Large intestine (tissue), 3 donors: ENCODE results near the gene CABP4. TPM values are rescaled to one million over a fixed set of nuclear protein-coding genes. Genes with fewer than 3 reads are reported as not detected.
A peak's percentile ranks its signal among the peaks of the same experiment; 100 is the strongest.
"Not testable (repeated sequence)": the region's sequence is repeated elsewhere in the genome, so short reads cannot be mapped to it uniquely, and the experiment has no call there.

ENCODE experiments used
- DNase-seq, 2 donors: peaks; one replicate each; pipeline versions ENCODE4 v3.0.0 to v3.0.0-alpha.2; 2013
- H3K27ac ChIP-seq: one replicate; pipeline ENCODE4 v1.5.1; 2013; ENCODE audit warnings: low read length
- H3K27me3 ChIP-seq: 2 replicates; pipeline ENCODE4 v1.6.1; 2013; ENCODE audit warnings: low read length; ENCODE audit not compliant: control insufficient read depth, insufficient read depth
- H3K36me3 ChIP-seq: 2 replicates; pipeline ENCODE4 v1.6.1; 2013; ENCODE audit warnings: low read length; ENCODE audit not compliant: control insufficient read depth, insufficient read depth
- H3K4me1 ChIP-seq: one replicate; pipeline ENCODE4 v1.6.1; 2013; ENCODE audit warnings: low read length; ENCODE audit not compliant: control insufficient read depth, insufficient read depth
- H3K4me3 ChIP-seq: one replicate; pipeline ENCODE4 v1.5.1; 2013; ENCODE audit warnings: low read length
- H3K9me3 ChIP-seq: one replicate; pipeline ENCODE4 v1.6.1; 2013; ENCODE audit warnings: mild to moderate bottlenecking, low read depth, low read length, moderate library complexity; ENCODE audit not compliant: control insufficient read depth
- WGBS: methylation state at CpG from one replicate; pipeline ENCODE4 v1.1.5; 2013; ENCODE audit warnings: low lambda C conversion rate; ENCODE audit not compliant: insufficient coverage; 5-methylcytosine and 5-hydroxymethylcytosine counted together
- polyA plus RNA-seq: library from polyadenylated mRNA; unstranded; fragments of 120-200 nt; gene quantifications from one replicate; pipeline ENCODE4 v1.2.1, GENCODE V29; 2013

CABP4 gene
- polyA plus RNA-seq, 1 donor = 0.90 TPM

DNA sequence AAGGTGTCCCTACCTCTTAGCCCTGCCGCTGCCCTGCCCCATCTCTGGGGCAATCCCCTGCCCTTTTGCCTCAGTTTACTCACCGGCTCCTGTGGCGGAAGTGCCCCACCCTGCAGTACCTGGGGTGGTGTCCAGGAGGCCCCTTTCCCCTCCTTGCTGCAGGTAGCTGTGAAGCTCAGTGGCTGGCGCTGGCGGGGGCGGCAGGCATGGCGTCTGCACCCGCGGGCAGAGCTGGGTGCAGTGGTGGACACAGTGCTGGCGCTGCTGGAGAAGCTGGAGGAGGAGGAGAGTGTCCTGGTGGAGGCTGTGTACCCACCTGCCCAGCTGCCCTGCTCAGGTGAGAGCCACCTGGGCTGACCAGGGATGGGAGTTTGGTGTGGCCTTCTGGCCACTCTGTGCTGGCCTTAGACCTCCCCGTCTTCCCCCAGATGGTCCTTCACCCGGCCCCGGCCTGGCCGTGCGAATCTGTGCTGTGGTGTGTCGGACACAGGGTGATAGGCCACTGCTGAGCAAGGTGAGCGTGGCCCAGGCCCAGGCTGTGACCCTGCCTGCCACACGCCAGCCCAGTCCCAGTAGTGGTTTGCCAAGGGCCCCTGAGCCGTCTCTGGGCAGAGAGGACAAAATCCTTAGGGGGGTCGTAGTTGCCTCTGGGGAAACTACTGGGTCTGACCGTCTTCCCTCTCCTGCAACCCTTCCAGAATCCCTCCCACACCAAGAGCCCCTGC lies 35.7 kb upstream of the CABP4 start:
- peaks cover 4% of the 10 kb centered on the region for H3K9me3 ChIP-seq
- no peak overlapping the region for H3K27ac ChIP-seq
- WGBS = no CpG with 5 or more reads among the region's 21 CpGs
- H3K27me3 ChIP-seq = peaks cover 16% of the 10 kb centered on the region
- DNase-seq = no peak
- H3K36me3 ChIP-seq = no peaks in the 10 kb centered on the region
- H3K4me3 ChIP-seq = no peak overlapping the region
- peaks cover 21% of the 10 kb centered on the region for H3K4me1 ChIP-seq

DNA sequence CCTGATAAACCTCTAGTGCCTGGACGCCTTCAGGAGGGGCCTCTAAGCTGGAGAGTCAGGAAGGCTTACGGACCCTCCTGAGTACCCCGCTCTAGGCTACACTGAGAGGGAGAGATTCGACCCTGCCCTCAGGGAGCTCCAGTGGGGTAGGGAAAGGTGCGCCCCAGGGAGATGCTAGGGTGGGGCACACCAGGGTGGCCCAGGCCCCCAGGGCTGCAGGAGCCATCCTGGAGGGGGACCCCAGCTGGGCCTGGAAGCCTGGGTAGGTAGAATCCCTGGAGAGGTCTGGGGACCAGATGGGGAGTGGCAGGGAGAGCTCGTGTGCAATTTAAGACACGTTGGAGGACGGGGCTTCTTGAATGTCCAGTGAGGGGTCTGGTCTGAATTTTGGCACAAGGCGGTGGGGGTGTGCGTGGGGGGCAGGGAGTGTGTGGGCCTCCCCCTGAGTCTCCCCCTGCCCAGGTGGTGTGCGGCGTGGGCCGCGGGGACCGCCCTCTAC lies 35.0 kb upstream of the CABP4 start:
- H3K36me3 ChIP-seq = no peaks in the 10 kb centered on the region
- H3K4me3 ChIP-seq = peak overlapping the region; percentile 26
- no peak for DNase-seq
- WGBS = no CpG with 5 or more reads among the region's 15 CpGs
- peaks cover 9% of the 10 kb centered on the region for H3K27me3 ChIP-seq
- no peak overlapping the region for H3K27ac ChIP-seq
- H3K9me3 ChIP-seq = peaks cover 4% of the 10 kb centered on the region
- peaks cover 16% of the 10 kb centered on the region for H3K4me1 ChIP-seq

DNA sequence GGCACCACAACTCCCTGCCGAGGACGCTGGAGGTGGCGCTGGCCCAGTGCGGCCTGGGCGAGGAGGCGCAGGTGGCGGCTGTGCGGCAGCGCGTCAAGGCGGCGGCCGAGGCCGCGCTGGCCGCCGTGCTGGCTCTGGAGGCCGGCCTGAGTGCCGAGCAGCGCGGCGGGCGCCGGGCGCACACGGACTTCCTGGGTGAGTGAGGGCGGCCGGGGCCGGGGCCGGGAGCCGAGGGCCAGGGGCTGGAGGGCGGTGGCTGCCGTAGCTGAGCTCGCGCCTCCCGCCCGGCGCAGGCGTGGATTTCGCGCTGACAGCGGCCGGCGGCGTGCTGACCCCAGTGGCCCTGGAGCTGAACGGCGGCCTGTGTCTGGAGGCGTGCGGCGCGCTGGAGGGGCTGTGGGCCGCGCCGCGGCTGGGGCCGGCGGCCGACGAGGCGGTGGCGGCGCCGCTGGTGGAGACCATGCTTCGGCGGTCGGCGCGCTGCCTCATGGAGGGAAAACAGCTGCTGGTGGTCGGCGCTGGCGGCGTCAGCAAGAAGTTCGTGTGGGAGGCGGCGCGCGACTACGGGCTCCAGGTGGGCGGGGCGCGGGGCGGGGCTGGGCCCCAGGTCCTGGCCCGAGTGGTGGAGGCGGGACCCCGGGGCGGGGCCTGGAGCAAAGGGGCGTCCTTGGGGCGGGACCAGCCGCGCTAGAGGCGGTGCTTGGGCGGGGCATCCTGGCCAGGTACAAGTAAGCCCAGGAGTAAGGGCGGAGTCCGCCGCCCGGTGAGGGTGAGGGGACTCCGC lies 34.3 kb upstream of the CABP4 start:
- Histone ChIP-seq H3K36me3 (no peaks in the 10 kb centered on the region), H3K27me3 (peaks cover 6% of the 10 kb centered on the region), H3K9me3 (peaks cover 4% of the 10 kb centered on the region), H3K27ac (no peak overlapping the region), H3K4me3 (peak overlapping the region; percentile 26), H3K4me1 (peaks cover 14% of the 10 kb centered on the region)
- WGBS = no CpG with 5 or more reads among the region's 97 CpGs
- peak; percentile 95 to 96 for DNase-seq

DNA sequence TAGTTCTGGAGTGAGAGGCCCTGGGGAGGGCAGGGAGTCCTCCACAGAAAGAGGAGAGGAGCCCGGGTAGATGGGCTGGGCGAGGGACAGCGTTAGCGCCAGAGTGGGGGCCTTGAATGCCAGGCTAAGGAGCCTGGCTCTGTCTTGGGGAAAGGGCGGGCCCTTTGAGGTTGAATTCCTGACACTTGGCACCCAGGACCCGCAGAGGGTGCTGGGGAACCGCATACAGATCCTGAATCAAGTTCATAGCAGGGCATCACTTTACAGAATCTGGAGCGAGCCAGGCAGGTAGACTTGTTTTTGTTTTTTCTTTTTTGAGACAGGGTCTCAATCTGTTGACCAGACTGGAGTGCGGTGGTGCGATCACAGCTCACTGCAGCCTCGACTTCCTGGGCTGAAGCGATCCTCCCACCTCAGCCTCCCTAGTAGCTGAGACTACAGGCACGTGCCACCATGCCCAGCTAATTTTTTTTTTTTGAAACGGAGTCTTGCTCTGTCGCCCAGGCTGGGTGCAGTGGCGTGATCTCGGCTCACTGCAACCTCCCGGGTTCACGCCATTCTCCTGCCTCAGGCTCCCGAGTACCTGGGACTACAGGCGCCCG lies 33.6 kb upstream of the CABP4 start:
- Histone ChIP-seq H3K4me3 (peak overlapping the region; percentile 17), H3K9me3 (peaks cover 4% of the 10 kb centered on the region), H3K36me3 (no peaks in the 10 kb centered on the region), H3K27me3 (no peaks in the 10 kb centered on the region), H3K4me1 (peaks cover 11% of the 10 kb centered on the region), H3K27ac (no peak overlapping the region)
- no CpG with 5 or more reads among the region's 22 CpGs for WGBS
- no peak for DNase-seq

DNA sequence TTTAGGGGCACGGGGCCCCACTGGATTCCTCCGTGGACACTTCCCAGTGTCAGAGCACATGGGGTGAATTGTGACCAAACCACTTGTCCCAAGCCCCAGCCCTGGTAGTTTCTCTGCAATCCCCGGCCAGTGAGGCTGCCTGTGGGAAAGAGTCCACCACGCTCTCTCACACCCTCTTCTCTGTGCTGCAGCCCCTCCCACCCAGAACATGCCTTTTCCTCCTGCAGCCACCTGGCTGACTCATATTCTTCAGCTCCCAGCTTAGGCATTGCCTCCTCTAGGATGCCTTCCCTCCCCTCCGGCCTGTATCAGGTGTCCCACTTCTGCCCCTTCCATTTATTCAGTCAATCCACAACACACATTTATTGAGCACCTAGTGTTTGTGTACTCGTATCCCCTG lies 32.3 kb upstream of the CABP4 start:
- H3K27me3 ChIP-seq = no peaks in the 10 kb centered on the region
- DNase-seq = no peak
- no peaks in the 10 kb centered on the region for H3K36me3 ChIP-seq
- no peak overlapping the region for H3K4me3 ChIP-seq
- H3K27ac ChIP-seq = no peak overlapping the region
- no peaks in the 10 kb centered on the region for H3K9me3 ChIP-seq
- H3K4me1 ChIP-seq = peaks cover 11% of the 10 kb centered on the region
- WGBS = no CpG with 5 or more reads among the region's 6 CpGs

DNA sequence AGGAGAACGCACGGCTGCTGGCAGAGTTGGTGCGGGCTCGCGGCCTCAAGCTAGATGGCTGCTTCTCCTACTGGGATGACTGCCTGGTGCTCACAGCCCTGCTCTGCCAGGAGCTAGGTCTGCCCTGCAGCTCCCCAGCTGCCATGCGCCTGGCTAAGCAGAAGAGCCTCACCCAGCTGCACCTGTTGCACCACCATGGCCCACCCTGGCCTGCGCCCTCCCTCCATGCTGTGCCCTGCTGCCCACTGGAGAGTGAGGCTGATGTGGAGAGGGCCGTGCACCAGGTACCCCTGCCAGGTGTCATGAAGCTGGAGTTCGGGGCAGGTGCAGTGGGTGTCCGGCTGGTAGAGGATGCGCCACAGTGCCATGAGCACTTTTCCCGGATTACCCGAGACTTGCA lies 31.7 kb upstream of the CABP4 start:
- no peak overlapping the region for H3K4me3 ChIP-seq

DNA sequence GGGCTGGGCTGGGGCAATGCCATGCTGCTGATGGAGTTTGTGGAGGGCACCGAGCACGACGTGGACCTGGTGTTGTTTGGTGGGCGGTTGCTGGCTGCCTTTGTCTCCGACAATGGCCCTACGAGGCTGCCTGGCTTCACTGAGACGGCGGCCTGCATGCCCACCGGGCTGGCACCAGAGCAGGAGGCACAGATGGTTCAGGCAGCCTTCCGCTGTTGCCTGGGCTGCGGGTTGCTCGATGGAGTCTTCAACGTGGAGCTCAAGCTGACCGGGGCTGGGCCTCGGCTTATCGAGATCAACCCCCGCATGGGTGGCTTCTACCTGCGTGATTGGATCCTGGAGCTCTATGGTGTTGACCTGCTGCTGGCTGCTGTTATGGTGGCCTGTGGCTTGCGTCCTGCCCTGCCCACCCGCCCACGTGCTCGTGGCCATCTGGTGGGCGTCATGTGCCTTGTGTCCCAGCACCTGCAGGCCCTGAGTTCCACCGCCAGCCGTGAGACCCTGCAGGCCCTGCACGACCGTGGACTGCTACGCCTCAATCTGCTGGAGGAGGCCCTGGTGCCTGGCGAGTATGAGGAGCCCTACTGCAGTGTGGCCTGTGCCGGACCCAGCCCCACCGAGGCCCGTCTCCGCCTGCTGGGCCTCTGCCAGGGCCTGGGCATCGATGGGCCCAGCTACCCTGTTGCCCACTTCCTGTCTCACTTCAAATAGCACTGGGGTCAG lies 31.1 kb upstream of the CABP4 start:
- Histone ChIP-seq H3K27me3 (no peaks in the 10 kb centered on the region), H3K4me1 (peaks cover 13% of the 10 kb centered on the region), H3K9me3 (no peaks in the 10 kb centered on the region), H3K27ac (no peak overlapping the region), H3K36me3 (no peaks in the 10 kb centered on the region), H3K4me3 (no peak overlapping the region)
- no CpG with 5 or more reads among the region's 34 CpGs for WGBS
- DNase-seq = no peak

More for the DNA sequence above, 31.7 kb upstream of the CABP4 start:
- Histone ChIP-seq H3K27me3 (no peaks in the 10 kb centered on the region), H3K27ac (no peak overlapping the region), H3K4me1 (peaks cover 11% of the 10 kb centered on the region), H3K36me3 (no peaks in the 10 kb centered on the region), H3K9me3 (no peaks in the 10 kb centered on the region)
- no CpG with 5 or more reads among the region's 13 CpGs for WGBS
- DNase-seq = no peak

DNA sequence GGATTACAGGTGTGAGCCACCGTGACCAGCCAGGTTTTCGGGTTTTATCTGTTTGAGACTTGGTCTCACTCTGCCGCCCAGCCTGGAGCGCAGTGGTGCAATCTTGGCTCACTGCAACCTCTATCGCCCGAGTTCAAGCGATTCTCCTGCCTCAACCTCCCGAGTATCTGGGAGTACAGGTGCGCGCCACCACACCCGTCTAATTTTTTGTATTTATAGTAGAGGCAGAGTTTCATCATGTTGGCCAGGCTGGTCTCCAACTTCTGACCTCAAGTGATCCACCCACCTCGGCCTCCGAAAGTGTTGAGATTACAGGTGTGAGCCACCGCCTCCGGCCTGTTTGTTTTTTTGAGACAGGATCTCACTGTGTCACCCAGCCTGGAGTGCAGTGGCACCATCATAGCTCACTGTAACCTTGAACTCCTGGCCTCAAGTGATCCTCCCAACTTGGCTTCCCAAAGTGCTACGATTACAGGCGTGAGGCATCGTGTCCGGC lies 27.7 kb upstream of the CABP4 start:
- not testable (repeated sequence) for H3K9me3 ChIP-seq, H3K27me3 ChIP-seq, DNase-seq
- 50% methylated on average over 4 of the region's 19 CpGs for WGBS
- H3K36me3 ChIP-seq = peaks cover 18% of the 10 kb centered on the region
- H3K27ac ChIP-seq = peak overlapping the region; percentile 82
- H3K4me3 ChIP-seq = peak overlapping the region; percentile 88
- peaks cover 14% of the 10 kb centered on the region for H3K4me1 ChIP-seq

DNA sequence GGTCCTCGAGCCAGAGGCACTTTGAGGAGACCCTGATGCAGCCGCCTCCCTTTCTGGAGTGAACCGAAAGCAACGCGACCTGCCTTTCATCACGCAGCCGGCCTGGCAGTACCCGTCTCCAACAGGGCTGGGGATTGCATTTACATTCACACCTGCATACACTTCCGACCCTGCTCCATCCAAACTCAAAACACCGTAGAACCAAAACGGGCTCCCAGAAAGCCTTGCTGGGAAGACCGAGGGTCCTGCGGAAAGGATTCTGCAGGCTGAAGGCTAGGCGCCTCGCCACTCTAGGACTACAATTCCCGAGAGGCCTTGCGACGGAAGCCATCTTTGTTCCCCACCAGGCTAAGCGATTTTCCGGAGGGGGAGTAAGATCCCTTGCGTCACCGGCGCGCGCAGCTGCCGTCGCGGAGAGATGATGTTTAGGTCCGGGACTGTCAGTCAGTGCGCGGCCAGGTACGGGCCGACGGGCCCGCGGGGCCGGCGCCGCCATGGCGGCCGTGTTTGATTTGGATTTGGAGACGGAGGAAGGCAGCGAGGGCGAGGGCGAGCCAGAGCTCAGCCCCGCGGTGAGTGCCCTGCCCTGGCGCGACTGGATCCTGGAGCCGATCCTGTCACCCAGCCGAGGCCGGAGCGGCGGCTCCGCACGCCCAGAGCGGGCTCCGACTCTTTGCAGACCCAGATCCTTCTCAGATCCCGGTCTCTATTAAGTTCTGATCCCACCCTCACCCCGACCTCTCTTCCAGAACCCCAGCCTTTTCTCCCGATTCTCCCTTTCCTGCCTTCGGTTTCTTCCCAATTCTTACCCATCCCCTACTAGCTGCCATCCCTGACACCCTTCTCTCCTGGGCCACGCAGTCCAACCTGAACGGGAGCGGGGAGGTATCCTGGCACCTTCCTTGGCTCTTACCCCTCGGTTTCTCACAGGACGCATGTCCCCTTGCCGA lies 26.8 kb upstream of the CABP4 start, which contains the start of gene RPS6KB2:
RPS6KB2 (plus strand) TSS at position 443 of the 950 bp plus-strand sequence; CDS start at position 495, 52 bp downstream.
- no peaks in the 10 kb centered on the region for H3K9me3 ChIP-seq
- H3K27ac ChIP-seq = peak within 1 kb of the TSS; percentile 82

More for the DNA sequence above, 26.8 kb upstream of the CABP4 start, which contains the start of gene RPS6KB2:
- 0% methylated on average over 3 of the region's 68 CpGs for WGBS
- Histone ChIP-seq H3K4me1 (peaks cover 12% of the 10 kb centered on the region), H3K36me3 (peaks cover 27% of the 10 kb centered on the region), H3K4me3 (peak within 1 kb of the TSS; percentile 88), H3K27me3 (no peaks in the 10 kb centered on the region)
- DNase-seq = peak; percentile 98
